LNCaP clone FGC (cell line): ENCODE results near the gene DDIT3.

Experiments
- DNase-seq: peaks from one replicate; pipeline ENCODE4 v3.0.0-alpha.2; 2011; ENCODE audit warnings: low read depth
- H3K4me3 ChIP-seq: 2 replicates; pipeline ENCODE4 v1.5.1; 2011; ENCODE audit warnings: mild to moderate bottlenecking, low read depth, low read length, control low read depth
- CTCF ChIP-seq: IDR thresholded peaks from 2 replicates; pipeline ENCODE4 v1.5.1; 2012; ENCODE audit warnings: mild to moderate bottlenecking; ENCODE audit not compliant: control insufficient read depth, insufficient read depth; ENCODE audit errors: extremely low read depth

The DDIT3 gene

DNA sequence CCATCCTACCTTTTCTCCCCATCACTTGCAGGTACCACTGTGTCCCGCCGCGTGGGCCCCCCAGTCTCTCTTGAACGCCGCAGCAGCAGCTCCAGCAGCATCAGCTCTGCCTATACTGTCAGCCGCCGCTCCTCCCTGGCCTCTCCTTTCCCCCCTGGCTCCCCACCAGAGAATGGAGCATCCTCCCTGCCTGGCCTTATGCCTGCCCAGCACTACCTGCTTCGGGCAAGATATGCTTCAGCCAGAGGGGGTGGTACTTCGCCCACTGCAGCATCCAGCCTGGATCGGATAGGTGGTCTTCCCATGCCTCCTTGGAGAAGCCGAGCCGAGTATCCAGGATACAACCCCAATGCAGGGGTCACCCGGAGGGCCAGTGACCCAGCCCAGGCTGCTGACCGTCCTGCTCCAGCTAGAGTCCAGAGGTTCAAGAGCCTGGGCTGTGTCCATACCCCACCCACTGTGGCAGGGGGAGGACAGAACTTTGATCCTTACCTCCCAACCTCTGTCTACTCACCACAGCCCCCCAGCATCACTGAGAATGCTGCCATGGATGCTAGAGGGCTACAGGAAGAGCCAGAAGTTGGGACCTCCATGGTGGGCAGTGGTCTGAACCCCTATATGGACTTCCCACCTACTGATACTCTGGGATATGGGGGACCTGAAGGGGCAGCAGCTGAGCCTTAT, 49.9 kb downstream of the DDIT3 start:
- no peak for DNase-seq
- TF ChIP-seq CTCF: no peak
- no peak overlapping the region for H3K4me3 ChIP-seq

- DNase-seq: no peak
- TF ChIP-seq CTCF: no peak
- no peak overlapping the region for H3K4me3 ChIP-seq
These were observed 50.8 kb downstream of the DDIT3 start for GRCh38 chr12:57469296-57470164.

DNA sequence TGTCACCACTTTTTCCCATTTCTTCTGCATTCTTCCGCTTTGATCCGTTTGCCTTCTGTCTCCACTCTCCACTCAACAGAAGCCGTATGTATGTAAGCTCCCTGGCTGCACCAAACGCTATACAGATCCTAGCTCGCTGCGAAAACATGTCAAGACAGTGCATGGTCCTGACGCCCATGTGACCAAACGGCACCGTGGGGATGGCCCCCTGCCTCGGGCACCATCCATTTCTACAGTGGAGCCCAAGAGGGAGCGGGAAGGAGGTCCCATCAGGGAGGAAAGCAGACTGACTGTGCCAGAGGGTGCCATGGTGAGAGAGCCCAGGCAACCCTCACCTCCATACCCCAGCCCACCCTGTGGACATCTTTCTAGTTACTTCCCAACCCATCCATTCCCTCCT, 52.4 kb downstream of the DDIT3 start:
- no peak overlapping the region for H3K4me3 ChIP-seq
- DNase-seq: no peak
- no peak for TF ChIP-seq CTCF

DNA sequence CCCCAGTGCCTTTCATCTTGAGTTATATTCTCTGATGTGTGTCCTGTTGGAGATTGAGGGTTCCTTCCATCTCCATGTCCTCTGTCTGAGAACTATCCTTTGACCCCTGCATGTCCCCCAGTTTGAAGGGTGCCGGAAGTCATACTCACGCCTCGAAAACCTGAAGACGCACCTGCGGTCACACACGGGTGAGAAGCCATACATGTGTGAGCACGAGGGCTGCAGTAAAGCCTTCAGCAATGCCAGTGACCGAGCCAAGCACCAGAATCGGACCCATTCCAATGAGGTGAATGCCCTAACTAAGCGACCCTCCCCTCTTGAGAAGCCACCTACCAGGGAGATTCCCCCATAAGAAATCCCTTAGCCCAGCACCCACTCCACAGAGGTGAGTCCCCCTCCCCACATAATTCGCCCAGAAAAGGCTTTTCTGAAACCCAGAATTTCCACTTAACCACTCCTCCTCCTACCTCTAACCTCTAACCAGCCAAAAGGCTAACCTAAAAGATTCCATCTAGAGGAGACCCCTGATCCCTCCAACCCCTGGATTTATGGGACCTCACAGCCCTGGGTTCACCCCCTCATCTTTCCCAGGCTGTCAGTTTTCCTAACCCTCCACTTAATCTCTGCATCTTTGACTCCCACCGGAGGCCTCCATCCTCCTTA, 53.0 kb downstream of the DDIT3 start:
- no peak for DNase-seq
- H3K4me3 ChIP-seq: no peak overlapping the region
- TF ChIP-seq CTCF: no peak
